ENCODE measurements around the gene ZNRF2.

ZNRF2 gene

GRCh38 chr7:30328381-30328780 lies 44.0 kb downstream of the ZNRF2 start:
- no peak overlapping the region for H3K27ac ChIP-seq
- TF ChIP-seq CTCF (IDR thresholded peaks at IDR 0.05) (no peak), ZFX (IDR thresholded peaks at IDR 0.05; ENCODE audit: borderline replicate concordance) (no peak)

DNA sequence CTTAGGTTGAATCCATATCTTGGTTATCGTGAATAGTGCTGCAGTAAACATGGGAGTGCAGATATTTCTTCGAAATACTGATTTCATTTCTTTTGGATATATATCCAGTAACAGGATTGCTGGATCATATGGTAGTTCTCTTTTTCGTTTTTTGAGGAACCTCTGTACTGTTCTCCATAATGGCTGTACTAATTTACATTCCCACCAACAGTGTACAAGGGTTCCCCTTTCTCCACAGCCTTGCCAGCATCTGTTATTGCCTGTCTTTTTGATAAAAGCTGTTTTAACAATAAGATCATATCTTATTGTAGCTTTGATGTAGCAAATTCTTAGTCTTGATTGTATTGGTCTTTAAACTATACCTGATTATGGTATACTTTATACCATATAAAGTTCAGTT lies 45.3 kb downstream of the ZNRF2 start:
- TF ChIP-seq CTCF (IDR thresholded peaks at IDR 0.05) (no peak), ZFX (IDR thresholded peaks at IDR 0.05; ENCODE audit: borderline replicate concordance) (no peak)
- H3K27ac ChIP-seq = no peak overlapping the region

DNA sequence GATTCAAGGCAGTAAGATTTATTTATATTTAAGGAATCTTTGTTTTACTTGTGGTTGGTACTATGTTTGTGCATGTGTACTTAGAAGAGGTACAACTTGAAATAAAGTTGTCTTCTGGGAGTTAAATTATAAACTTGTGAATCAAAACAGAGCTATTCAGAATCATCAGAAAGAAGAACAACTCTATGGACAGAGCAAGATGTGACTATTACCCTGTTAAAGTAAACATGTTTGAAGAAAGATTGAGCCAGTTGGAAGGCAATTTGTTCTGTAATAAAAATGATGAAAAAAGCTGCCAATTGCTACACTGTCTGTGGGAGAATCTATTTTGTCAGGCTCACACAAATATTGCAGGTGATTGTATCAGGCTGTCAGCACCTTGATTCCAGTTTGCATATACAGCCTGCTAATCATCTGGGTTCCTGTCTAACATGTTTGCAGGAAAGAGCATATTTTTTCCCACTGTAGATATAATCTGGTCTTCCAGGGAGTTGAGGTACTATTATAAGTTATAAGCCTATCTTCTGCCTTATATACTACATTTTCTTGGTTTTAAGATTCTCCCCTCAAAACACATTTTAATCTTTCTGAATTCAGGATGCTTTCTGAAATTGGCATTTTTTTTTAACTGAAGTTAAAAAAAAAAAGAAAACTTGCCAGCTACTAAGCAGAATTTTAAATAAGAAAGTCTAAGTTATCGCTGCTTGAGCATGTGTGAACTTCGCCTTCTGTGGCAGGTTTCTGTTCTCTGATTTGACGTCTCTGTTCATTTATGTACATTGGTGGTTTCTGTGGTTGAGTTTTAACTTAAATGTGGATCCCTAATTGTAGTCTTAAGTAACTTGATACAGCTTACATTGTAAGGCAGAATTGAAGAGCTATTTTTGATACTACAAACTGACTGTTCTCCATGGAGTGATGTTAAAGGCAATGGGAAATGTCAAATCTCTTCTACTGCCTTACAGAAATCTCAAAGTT lies 46.0 kb downstream of the ZNRF2 start:
- no peak overlapping the region for H3K27ac ChIP-seq

DNA sequence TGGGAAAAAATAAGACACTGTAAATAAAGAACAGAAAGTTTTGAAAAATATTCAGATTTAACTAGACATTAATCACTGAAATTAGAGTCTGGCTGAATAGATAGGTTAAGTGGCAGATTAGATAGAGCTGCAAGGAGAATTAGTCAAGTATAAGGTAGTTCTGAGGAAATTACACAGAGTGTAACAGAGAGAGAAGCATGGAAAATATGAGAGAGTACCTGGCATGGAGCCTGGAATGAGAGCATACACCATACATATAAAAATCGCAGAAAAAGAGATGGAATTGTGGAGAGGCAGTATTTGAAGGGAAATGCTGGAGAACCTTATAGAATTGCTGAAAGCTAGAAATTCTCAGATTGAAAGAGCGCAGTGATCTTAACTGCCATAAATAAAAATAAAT lies 46.9 kb downstream of the ZNRF2 start:
- H3K27ac ChIP-seq = no peak overlapping the region
- TF ChIP-seq ZFX (IDR thresholded peaks at IDR 0.05; ENCODE audit: borderline replicate concordance) (no peak), CTCF (IDR thresholded peaks at IDR 0.05) (no peak)

More for the DNA sequence above, 46.0 kb downstream of the ZNRF2 start:
- no peak for TF ChIP-seq CTCF (IDR thresholded peaks at IDR 0.05)
- no peak for TF ChIP-seq ZFX (IDR thresholded peaks at IDR 0.05; ENCODE audit: borderline replicate concordance)

DNA sequence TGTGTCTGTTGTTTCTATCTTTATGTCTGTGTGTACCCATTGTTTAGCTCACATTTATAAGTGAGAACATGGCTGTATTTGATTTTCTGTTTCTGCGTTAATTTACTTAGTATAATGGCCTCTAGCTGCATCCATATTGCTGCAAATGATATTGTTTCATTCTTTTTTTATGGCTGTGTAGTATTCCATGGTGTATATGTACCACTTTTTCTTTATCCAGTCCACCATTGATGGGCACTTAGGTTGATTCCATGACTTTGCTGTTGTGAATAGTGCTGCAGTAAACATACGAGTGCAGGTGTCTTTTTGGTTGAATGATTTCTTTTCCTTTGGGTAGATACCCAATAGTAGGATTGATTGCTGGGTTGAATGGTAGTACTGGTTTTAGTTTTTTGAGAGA lies 48.2 kb downstream of the ZNRF2 start:
- no peak overlapping the region for H3K27ac ChIP-seq

DNA sequence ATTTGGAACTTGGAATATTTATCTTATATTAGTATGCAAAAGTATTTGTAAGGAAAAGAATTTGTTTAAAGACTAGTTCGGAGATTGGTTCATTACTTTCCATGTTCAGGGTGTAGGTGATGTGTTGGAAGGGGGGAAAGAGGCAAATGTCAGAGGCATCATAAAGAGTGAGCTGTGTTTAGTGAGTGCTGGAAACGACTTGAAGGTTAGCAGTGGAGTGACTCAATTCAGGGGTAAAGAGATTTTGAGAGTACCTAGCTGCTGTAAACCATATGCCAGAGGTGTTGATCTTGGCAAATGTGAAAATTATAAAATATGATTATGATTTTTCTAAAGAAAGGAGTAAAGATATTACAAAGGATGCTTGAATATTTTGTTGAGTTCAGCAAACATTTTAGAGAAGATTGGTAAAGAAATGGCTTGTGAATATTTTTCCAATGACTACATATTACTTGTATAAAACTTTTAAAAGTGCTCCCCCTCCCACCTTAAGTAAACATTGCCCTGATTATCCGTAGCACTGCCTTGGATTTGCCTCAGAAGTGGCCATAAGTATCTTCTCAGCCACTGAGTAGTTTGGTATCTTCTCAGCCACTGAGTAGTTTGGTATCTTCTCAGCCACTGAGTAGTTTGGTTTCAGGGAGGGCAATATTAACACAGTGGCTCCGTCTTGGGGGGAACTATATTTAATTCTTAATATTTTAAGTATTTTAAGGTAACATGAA lies 51.5 kb downstream of the ZNRF2 start:
- no peak overlapping the region for H3K27ac ChIP-seq
- no peak for TF ChIP-seq CTCF (IDR thresholded peaks at IDR 0.05)
- no peak for TF ChIP-seq ZFX (IDR thresholded peaks at IDR 0.05; ENCODE audit: borderline replicate concordance)

More for the DNA sequence above, 48.2 kb downstream of the ZNRF2 start:
- TF ChIP-seq CTCF (IDR thresholded peaks at IDR 0.05) = no peak
- TF ChIP-seq ZFX (IDR thresholded peaks at IDR 0.05; ENCODE audit: borderline replicate concordance) = no peak

DNA sequence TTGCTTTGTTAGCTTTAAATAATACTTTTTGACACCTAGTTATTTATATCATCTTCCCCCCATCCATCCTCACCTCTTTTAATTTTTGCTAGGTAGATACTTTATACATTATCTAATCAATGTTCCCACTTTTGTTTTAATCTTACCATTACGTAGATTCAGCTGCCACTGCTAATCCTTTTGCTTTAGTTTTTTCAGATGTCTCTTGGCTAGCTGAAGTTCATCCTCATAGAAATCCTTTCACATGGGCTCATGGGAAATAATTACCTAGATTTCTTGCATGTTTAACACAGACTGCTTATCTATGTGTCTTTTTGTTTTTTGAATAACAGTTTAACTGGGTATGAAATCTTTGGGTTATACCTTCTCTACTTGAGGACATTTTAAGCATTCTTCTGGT lies 60.1 kb downstream of the ZNRF2 start:
- TF ChIP-seq CTCF (IDR thresholded peaks at IDR 0.05) (no peak), ZFX (IDR thresholded peaks at IDR 0.05; ENCODE audit: borderline replicate concordance) (no peak)
- no peak overlapping the region for H3K27ac ChIP-seq
